GDM1 (cell line): ENCODE data around the gene RAB36.
"Not testable (repeated sequence)": the region's sequence is repeated elsewhere in the genome, so short reads cannot be mapped to it uniquely, and the experiment has no call there.

ENCODE experiments used
- DNase-seq: peaks from one replicate; lab custom pipeline; 2025; lab: John Stamatoyannopoulos, UW

The RAB36 gene

DNA sequence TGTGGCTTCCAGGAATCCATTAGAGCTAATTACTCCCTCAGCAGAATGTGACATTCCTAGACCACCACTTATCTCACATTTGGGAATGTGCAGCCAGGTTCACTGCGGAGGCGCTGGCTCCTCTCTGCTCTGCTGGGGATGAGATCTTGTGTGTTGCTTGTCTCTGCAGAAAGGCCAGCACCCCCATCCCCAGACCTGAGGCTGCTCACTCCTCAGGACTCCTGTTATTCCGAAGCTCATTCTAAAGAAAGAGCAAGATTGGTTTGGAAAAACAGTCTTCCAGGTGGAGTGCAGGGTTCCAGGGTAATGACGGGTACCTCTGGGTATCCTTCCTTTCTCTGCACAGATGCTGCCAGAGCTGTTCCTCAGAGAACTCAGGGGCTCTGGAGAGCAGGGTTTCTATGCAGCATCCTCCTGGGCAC, 24.3 kb upstream of the RAB36 start:
- no peak for DNase-seq

DNA sequence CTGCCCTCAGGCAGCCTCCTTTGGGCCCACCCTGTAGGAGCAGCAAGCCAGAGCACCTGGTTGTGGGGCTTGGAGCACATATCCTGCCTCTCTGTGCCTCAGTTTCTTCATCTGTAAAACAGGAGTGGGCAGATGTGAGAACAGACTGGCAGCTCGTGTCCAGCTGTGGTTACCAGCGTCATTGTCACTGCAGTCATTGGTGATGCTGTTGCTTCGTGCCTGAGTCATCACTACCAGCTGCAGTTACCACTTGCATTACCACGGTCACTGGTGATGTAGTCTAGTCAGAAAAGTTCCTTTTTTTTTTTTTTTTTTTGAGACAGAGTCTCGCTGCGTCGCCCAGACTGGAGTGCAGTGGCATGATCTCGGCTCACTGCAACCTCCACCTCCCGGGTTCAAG, 23.9 kb upstream of the RAB36 start:
- DNase-seq, result no peak

GRCh38 chr22:23122216-23122957, 22.9 kb upstream of the RAB36 start:
- no peak for DNase-seq

DNA sequence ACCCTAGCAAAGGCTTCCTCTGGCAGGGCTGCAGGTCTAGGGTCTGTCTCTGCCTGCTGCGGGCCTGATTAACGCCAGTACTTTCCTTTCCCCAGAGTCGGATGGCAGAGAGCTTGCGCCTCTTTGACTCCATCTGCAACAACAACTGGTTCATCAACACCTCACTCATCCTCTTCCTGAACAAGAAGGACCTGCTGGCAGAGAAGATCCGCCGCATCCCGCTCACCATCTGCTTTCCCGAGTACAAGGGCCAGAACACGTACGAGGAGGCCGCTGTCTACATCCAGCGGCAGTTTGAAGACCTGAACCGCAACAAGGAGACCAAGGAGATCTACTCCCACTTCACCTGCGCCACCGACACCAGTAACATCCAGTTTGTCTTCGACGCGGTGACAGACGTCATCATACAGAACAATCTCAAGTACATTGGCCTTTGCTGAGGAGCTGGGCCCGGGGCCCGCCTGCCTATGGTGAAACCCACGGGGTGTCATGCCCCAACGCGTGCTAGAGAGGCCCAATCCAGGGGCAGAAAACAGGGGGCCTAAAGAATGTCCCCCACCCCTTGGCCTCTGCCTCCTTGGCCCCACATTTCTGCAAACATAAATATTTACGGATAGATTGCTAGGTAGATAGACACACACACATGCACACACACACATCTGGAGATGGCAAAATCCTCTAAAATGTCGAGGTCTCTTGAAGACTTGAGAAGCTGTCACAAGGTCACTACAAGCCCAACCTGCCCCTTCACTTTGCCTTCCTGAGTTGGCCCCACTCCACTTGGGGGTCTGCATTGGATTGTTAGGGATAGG, 22.1 kb upstream of the RAB36 start:
- DNase-seq, result no peak

DNA sequence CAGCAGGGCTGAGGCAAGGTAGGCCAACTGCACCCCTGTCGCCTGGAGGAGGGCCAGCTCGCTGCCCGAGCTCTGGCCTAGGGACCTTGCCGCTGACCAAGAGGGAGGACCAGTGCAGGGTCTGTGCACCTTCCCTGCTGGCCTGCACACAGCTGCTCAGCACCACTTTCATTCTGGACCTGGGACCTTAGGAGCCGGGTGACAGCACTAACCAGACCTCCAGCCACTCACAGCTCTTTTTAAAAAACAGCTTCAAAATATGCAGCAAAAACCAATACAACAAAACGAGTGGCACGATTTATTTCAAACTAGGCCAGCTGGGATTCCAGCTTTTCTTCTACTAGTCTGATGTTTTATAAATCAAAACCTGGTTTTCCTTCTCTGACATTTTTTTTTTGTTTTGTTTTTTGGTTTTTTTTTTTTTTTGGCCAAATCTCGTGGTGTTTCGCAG, 21.4 kb upstream of the RAB36 start:
- DNase-seq, result no peak

DNA sequence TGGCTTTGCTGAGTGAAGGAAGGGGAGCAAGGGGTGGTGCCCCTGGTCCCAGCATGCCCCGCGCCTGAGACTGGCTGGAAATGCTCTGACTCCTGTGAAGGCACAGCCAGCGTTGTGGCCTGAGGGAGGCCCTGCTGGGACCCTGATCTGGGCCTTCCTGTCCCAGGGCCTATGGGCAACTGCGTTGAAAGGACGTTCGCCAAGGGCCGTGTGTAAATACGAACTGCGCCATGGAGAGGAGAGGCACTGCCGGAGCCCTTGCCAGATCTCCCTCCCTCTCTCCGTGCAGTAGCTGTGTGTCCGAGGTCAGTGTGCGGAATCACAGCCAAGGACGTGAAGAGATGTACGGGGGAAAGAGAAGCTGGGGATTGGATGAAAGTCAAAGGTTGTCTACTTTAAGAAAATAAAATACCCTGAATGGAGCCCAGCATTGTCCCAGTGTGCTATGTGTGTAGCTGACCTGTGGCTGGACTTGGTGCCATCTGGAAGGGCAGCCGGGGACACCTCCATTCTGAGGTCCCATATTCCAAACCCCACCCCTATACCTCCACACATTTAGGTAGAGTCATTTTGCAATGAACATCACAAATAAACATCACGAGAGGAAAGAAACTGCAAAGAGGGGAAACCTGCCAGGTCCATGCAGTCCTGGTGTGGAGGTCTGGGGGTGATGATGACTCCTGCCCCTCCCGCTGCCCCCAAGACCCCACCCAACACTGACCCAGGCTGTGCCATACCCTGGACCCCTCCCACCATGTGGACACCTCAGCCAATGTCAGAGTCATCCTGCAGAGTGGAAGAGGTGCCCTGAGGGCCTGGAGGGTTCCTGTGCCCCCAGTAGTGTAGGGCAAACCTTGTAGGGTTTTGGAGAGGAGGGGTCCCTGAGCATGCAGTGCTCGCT, 20.4 kb upstream of the RAB36 start:
- no peak for DNase-seq

DNA sequence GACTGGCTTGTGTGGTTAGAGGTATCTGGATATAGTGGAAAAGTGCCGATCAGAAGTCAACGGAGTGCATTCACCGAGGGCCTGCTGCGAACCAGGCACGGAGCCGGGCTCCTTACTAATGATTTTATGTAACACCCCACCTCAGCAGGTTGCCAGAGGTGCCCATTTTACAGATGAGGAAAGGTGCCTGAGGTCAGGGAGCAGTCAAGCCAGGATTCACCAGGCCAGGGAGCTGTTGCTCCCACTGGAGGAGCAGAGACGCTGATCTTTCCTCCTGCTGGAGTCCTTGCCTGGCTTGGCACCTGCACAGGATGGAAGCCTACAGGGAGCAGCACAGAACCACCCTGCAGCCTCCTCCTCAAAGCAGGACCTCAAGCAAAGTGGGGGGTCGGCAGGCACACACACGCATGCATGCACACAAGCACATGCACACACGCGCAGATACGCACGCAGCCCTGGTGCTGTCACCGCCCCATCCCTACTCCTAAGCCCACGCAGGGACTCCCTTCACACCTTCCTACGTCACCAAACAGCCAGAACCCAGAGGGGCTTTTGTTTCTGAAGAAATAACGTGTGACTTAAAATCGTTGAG, 19.7 kb upstream of the RAB36 start:
- no peak for DNase-seq

GRCh38 chr22:23126165-23127054, 18.9 kb upstream of the RAB36 start:
- DNase-seq, result no peak

DNA sequence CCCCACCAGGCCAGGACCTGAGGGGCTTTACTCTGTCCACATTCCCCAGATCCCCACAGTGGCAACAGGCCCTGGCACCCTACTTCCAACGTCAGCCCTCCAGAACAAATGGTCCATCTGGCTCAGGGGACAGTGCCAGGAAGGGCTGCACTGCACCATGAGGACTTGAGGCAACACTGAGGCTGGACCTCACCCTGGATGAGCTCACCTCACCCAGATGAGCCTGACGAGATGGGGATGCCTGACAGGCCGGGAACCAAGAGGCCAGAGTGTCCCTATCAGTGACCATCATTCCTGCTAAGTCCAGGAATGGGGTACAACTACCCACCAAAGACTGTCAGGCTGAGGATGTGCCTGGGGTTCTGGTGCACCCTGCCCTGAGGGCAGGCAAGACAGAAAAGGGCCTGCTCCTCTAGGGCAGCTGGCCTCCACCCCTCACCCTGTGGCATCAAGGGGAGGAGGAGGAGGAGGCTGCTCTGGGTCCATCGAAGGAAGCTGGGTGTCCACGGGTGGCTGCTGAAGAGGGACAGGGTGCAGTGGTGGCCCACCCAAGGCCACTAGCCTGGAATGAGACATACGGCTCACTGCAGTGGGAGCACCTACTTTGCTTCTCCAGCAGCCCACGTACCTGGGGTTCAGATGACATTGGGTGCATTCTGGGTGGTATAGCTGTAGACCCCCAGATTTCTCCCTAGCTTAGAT, 18.1 kb upstream of the RAB36 start:
- no peak for DNase-seq

GRCh38 chr22:23127788-23128187, 17.5 kb upstream of the RAB36 start:
- no peak for DNase-seq

DNA sequence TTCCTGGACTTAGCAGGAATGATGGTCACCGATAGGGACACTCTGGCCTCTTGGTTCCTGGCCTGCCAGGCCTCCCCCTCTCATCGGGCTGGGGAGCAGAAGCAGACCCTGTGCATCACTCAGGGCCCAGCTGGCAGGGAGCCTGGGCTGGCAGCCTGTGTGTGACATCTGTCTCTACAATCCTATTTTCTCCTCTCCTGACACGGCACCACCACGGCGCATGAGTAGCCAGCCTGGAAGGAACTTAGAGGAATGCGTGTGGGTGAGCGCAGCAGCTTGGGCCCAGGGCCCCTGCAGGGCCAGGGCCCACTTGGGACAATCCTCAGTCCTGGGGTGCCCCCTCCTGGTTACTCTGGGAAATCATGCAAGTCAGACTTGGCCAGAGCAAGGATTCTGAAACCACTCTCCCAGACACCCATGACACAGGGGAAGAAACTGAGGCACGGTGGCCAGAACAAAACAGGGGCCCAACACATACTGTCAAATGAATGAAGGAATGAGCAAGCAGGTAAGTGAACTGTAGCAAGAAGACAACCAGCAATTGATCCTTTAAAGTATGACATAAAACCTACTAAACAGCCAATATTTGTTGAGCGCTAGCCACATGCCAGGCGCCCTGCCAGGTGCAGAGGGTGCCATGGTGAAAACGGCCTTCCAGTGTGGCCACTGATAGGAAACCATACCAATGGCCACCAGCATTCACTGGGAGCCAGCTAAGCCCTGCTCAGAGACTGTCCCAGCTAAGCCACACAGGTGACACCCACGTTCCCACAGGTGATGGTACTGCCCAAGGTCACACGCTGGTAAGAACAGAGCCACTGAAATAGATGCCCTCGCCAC, 16.8 kb upstream of the RAB36 start:
- DNase-seq, result peak; percentile 46

DNA sequence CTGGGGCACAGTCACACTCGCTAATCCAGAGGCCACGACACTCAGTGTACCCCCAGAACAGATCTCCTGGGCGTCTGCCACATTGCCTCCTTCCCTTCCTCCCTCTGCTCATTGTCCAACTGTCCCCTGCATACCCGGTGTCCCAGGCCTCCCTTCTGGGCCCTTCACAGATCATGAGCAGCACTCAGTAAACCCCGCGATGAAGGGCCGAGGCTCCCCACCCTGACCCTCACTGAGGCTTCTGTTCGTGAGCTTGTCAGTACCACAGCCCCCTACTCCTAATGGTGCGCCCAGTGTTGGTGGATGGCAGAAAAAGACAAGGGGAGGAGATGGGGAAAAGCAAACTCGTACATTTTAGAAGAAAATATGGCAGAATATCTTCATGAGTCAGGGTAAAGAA, 16.1 kb upstream of the RAB36 start:
- no peak for DNase-seq

DNA sequence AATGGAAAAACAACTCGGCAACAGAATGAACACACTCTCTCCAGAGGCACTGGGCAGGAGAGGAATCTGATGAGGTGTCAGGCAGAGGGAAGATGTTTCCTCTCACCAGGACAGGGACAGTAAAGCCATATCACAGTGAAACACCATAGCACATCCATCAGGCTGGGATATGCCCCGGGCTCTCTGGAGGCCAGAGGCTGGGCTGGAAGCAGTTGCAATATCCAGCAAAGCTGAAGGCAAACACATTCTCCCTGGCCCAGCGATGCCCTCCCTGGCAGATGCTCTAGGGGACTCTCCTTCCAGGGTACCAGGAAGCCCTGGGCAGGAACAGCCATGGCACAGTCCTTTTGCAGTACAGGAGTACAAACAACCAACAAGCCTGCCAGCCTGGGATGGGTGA, 14.6 kb upstream of the RAB36 start:
- no peak for DNase-seq

- no peak for DNase-seq
These were observed 13.3 kb upstream of the RAB36 start for GRCh38 chr22:23131931-23132330.

DNA sequence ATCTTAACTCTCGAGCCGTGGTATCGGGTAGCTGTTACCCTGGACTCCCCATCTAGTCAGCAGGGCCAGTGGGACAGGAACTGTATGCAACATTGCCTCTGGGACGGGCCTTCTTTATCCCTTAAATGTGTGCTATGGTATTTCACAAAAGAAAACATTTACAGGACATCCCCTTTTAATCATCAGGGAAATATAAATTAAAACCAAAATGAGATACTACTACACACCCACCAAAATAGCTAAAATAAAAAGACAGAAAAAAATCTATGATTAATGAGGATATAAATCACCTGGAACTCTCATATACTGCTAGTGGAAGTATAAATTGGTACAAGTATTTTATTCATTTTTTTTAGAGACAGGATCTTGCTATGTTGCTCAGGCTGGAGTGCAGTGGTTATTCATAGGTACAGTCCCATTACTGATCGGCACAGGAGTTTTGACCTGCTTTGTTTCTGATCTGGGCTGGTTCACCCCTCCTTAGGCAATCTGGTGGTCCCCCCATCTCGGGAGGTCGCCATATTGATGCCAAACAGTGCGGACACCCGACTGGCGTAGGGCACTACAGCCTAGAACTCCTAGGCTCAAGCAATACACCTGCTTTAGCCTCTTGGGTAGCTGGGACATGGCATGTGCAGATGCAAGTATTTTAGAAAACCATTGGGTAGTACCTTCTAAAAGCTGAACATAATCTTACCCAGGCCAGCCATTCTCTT, 12.7 kb upstream of the RAB36 start:
- no peak for DNase-seq

DNA sequence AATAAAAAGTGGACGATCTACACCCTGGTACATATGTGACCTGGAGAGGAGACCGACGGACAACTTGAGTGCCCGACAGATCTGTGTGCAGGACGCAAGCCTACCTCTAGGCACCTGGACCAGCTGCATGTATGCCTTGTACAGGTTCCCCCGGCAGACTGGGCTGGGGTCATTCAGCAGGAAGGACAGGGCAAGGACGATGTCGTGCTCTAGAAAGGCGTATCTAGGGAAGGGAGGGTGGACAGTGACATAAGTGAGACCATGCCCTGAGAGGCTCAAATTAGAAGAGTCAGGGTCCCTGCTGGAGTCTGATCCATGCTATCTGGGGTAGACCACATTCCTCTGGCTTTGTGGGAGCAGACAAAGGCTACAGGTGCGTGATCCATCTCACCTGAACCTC, 11.4 kb upstream of the RAB36 start:
- no peak for DNase-seq

- DNase-seq, result not testable (repeated sequence)
These were observed 8.3 kb upstream of the RAB36 start for GRCh38 chr22:23136991-23137390.

DNA sequence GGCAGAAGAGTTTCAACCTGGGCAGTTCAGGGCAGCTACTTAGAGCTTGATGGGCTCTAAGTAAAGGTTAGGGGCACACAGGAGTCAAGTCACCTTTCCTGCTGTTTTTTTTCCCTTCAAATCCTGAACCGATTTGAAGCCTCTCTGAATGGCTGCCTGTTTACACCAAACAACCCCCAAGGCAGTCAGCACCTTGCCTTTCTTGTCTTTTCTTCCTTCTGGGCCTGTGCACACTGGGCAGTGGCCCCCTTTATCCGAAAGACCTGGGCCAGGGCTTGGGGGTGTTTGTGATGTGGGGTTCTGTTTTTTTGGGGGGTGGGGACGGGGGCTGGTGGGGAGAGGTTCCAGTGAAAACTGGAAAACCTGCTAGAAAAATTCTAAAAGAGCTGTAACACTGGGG, 7.8 kb upstream of the RAB36 start:
- DNase-seq, result no peak
